GM12872 (cell line): ENCODE data around the gene APP.

ENCODE experiments used
- CTCF ChIP-seq: IDR thresholded peaks from 3 replicates; pipeline ENCODE4 v1.5.1; 2011; ENCODE audit warnings: low read depth, mild to moderate bottlenecking, low read length, moderate library complexity; ENCODE audit not compliant: insufficient read depth

The APP gene

GRCh38 chr21:25956993-25957714 is 213.4 kb downstream of the APP start:
- TF ChIP-seq CTCF = no peak

GRCh38 chr21:25955646-25956045 is 214.9 kb downstream of the APP start:
- TF ChIP-seq CTCF = no peak

- no peak for TF ChIP-seq CTCF
Observed at GRCh38 chr21:25953659-25954058, 216.9 kb downstream of the APP start.

- no peak for TF ChIP-seq CTCF
Observed at GRCh38 chr21:25953196-25953595, 217.4 kb downstream of the APP start.

GRCh38 chr21:25952306-25952705 is 218.3 kb downstream of the APP start:
- no peak for TF ChIP-seq CTCF

GRCh38 chr21:25949701-25950100 is 220.9 kb downstream of the APP start:
- no peak for TF ChIP-seq CTCF

GRCh38 chr21:25944672-25945213 is 225.8 kb downstream of the APP start:
- TF ChIP-seq CTCF = no peak

- no peak for TF ChIP-seq CTCF
Observed at GRCh38 chr21:25944082-25944481, 226.5 kb downstream of the APP start.
